HG02571 (cell line): Measurements from ENCODE around the gene ZSWIM7.

Experiments used
- ATAC-seq: cut with Tn5 transposase; IDR thresholded peaks from one replicate; pipeline ENCODE4 v1.9.1; 2021; ENCODE audit warnings: mild to moderate bottlenecking, moderate library complexity; ENCODE audit not compliant: unreplicated experiment

The ZSWIM7 gene, protein sequence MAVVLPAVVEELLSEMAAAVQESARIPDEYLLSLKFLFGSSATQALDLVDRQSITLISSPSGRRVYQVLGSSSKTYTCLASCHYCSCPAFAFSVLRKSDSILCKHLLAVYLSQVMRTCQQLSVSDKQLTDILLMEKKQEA

DNA sequence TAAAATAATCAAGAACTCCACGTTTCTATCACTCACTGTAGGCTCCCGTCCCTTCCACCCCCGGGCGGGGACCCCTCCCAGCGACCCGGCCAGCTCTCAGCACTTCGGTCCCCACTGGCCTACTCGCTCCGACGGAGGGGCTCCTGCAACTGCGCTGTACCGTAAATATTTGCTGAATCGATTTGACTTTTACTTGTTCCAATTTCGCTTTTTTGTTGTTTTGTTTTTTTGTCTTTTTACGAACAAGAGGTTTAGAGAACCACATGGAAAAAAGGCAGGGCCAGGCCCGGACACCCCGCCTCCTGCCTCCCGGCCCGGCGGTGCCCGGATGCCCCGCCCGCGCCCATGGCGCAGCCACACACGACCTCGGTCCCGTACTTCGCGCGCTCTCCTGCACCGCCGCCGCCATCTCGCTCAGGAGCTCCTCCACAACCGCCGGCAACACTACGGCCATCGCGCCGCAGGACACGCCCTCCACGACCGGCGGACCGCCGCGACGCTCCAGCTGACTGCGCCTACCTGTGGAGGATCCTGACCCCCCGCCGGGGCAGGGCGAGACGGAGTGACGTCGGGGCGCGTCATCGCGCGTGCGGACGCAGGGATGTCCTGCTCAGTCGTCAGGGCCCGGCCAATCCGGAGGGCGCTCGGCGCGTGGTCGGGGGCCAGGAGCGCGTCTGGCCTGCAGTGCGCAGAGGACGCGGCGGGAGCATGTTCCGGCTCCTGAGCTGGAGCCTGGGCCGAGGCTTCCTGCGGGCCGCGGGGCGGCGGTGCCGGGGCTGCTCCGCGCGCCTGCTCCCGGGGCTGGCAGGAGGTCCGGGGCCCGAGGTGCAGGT, at the start of gene ZSWIM7, which contains the start of gene TTC19:
Gene ZSWIM7 (minus strand): TSS at position 564 of the 833 bp plus-strand sequence. CDS start 110 bp downstream, at position 454.
Gene TTC19 (plus strand): TSS at position 684 of the 833 bp plus-strand sequence. CDS start 25 bp downstream, at position 709.
- peak; percentile 91 for ATAC-seq

DNA sequence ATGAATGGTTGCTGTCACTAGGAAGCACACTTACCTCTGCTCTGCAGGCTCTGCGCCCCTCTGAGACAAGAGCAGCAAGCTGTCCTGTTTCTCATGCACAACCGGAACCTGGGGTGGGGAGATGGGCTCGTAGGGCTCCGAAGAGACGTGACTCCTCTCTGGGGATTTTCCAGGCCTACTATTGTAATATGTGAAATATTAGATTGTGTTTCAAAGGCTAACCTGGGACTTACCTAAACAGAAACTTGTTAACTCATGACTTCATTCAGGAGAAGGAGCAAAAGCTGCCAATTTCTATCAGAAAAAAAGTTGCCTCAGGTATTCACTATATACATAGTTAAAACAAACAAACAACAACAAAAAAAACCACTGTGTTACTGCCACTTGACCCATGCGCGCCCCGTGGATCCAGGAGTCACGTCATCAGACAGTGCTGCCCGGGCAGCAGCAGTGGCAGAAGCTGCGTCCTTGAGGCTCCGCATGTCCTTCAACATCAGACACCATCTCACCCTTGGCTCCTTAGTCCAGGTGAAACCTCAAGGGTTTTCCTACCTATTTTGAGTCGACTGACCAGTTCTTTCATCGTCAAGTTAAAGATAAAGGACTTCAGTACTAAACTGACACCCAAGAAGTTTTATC, 49.4 kb upstream of the ZSWIM7 start:
- ATAC-seq, result no peak

DNA sequence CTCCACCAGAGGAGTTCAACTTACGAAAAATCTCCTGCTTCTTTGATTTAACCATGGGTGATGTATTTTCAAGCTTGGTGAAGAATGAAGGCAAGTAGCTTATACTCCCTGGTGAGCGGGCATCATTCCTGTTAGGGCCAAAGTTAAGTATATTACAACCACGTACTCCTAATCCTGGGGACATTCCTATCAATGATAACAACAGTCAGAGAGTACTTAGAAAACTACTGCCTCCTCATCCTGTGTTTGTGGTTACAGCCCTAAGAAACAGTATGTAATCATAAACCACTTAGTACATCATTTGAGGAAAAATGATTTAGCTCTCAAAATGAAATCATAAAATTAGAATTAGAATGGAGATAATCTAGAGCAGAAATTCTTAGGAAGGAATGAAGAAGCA, 47.5 kb upstream of the ZSWIM7 start:
- ATAC-seq, result no peak

DNA sequence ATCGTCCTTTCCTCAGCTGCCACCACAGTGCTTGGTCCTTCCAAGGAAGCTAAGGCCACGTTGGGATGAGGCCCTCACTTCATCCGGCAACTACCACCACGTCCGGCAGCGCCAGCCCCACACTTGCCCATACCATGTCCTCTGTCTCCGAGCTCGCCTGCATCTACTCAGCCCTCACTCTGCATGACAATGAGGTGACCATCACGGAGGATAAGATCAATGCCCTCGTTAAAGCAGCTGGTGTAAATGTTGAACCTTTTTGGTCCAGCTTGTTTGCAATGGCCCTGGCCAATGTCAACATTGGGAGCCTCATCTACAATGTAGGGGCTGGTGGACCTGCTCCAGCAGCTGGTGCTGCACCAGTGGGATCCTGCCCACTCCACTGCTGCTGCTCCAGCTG, 45.0 kb upstream of the ZSWIM7 start:
- ATAC-seq, result no peak

DNA sequence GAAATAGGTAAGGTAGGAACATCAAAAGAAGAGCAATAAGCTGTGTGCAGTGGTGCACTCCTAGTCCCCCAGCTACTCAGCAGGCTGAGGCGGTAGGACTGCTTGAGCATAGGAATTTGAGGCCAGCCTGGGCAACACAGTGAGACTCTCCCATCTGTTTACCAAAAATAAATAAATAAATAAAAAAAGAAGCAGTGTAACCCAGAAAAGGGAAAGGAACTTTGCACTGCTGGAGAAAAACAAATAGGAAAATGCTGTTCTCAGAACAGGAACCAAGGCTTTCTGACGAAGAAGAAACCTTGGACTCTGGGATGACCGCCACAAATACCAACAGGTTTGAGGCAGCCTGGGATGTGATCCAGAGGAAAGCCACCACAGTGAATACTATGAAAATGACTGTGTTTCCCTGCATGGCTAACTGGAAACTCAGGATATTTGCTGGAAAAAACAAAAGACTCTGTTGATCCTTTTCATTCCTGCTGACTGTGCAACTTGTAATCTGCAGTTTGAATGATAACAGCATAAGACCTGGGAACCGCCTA, 41.3 kb upstream of the ZSWIM7 start:
- ATAC-seq, result no peak

DNA sequence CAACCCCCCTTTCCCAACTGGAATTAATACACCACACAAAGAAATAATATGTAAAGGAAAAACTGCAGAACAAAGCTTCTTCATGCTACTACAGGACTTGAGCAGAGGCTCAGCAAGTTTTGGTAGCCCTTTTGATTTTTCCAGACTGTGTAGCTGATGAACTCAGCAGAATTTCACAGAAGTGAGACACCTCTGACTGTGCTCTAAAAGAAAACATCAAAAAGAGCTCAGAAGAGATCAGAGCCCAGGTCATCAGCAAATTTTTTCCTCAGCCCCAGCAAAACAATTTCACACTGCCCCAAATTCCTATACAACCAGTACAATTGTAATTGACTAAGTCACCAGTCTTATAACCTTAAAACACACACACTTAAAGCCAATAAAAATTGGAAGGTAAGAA, 38.1 kb upstream of the ZSWIM7 start:
- no peak for ATAC-seq

DNA sequence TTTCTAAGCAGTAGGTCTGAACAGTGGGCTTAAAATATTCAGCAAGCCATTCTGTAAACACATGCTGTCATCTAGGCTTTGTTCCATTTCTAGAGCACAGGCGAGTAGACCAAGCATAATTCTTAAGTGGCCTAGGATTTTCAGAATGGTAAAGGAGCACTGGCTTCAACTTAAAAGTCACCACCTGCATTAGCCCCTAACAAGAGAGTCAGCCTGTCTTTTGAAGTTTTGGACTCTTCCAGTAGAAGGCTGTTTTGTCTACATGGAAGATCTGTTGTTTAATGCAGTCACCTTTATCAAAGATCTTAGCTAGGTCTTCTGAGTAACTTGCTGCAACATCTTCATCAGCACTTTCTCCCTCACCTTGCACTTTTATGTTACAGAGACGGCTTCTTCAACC, 36.8 kb upstream of the ZSWIM7 start:
- no peak for ATAC-seq

DNA sequence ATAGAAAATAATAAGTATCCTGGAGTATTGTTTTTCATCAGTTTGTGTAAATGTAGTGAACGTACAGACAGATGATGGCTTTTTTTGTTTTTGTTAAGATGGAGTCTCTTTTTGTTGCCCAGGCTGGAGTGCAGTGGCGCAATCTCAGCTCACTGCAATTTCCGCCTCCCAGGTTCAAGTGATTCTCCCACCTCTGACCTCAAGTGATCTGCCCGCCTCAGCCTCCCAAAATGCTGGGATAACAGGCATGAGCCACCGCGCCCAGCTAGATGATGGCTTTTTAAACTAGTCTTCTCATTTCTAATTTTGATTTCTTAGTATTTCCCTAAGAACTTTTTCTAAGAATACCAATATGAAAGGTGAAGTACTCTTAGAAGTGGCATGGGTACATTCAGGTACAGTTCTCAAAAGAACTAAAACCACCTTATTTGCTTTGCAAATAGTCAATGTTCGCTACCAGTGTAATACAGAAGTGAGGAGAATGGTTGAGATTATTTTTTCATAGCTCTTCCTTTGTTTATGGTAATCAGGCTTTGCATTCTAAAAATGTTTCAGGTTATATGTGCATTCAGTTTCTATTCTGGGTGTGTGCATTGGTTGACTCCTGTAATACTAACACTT, 34.3 kb upstream of the ZSWIM7 start:
- ATAC-seq, result no peak

DNA sequence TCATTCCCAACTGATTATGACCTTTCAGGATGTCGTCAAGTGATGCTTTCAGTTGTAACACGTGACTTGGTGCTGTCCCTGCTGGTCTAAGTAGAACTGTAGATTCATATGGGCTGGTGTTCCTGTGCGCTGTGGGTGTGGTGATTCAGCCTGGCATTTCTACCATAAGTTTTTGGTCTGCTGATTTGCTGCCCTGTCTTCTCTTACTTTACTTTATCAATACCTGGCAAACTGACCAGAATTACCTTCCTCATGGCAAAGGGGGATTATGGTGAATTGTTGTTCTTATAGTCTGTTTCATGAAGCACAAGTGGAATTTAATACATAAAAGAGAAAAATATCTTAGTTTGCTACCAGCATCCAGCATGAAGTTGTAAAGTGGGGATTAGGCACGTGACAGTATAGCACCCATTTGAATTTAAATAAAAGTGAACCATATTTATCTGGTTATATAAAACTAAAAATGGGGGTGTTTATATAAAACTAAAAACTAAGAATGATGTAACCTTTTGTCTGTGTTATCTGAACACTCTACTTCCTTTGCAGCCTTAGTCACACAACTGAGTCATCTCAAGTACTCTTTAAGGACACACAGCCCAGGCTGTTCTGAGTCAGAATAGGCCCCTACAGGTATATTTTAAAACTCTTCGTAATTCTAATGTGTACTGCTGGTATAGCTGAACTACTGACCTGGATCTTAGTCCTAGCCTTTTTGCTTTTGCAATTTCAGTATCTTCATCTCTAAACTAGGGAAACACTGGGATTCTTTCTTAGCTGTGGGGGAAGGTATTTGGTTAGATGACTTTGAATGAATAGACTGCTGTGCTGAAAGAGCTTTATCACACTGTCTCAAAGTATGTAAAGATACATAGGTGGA, 28.4 kb upstream of the ZSWIM7 start:
- ATAC-seq, result no peak

DNA sequence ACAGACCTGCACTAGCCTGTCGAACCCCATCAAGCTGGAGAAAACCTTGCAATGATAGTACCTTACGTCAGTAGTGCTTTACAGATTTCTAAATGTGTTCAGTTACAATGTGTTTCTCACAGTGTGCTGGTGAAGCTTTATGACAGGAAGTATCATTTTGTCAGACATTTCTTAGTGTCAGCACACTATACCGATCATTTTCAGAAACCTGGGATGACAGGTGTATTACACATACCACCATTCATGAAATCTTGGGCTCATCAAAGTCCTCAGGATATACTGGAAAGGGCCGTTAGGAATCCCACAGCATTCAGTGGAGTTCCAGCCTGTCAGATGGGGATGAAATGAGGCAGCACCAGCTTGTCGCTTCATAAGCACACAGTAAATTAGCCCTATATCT, 27.4 kb upstream of the ZSWIM7 start:
- ATAC-seq, result no peak

DNA sequence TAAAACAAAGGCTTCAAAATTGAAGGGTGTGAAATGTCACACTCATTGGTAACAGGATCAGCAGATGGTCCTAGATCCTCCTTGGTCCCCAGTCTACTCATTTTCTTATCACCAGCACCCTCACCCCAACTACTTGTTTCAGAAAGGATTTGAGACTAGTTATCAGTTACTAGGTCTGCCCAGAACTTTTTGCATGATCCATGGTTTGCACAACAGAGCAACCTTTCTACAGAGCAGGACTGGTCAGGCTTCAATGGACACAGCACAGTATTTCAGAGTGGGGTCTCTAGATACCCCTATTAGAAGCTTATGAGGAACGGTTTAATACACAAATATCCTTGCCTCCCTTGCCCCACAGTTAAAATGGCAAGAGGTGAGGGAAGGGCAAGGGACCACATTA, 25.7 kb upstream of the ZSWIM7 start:
- ATAC-seq, result no peak

DNA sequence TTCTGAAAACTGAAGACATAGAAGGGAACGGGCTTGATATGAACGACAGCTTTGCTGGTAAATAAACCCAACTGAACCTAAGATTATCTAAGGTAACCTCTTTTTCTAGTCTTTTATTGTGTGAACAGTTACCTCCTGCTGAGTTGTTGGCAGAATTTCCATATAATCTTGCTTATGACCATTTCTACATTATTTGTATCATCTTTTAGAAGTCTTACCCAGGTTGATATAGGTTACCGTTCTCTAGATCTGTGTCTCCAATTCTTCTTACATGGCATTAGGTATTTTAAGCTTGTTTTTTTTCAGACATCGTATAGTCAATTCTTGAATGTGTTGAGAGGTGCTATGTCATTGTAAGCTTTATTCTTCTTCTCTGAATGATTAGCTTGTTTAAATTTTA, 24.4 kb upstream of the ZSWIM7 start:
- ATAC-seq, result no peak

DNA sequence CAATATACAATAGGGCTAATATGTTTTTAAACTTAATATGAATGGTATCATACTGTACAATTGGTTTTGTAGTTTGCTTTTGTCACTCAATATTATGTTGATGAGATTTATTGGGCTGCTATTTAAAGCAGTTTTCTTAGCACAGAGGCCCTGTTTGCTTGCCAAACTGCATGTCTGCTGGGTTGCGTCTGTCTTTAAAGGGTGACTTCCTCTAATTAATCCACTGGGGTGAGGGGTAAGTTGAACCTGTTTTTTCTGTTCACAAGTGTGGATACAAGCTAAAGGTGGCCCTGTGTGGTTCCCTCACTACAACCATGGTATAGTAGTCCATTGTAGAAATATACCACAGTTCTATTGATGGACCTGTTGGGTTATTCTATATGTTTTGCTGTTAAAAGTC, 19.8 kb upstream of the ZSWIM7 start:
- no peak for ATAC-seq

DNA sequence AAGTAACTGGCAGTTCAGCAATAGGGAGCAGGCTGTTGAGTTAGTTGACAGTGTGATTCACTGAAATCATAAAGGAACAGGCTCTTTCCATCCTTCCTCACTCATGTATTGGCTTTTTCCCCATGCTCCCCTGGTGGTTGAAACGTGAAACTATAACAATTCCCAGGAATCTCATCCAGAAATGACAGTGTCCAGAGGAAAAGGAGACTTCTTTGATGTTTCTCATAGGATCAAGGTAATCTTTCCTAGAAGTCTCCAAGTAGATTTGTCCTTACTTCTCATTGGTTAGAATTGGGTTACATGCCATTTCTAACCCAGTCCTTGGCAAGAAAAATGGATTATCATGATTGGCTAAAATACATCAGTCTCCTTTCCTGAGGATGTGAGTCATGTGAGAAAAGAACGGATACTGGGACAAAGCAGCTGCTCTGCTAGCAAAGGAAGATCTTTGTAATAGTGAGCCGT, 14.5 kb upstream of the ZSWIM7 start:
- ATAC-seq, result no peak

DNA sequence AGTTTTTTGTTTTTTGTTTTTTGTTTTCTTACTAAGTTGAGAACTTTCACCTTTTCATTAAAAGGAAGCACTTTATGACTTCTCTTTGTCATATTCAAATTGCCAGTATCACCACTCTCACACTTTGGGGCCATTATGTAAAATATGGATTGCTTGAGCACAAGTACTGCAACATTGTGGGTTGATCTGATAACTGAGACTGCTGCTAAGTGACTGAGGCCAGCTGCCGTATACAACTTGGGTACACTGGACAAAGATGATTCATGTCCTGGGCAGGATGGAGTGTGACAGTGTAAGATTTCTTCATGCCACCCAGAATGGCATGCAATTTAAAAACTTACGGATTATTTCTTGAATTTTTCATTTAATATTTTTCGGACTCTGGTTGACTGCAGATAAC, 7.9 kb upstream of the ZSWIM7 start:
- ATAC-seq, result no peak

DNA sequence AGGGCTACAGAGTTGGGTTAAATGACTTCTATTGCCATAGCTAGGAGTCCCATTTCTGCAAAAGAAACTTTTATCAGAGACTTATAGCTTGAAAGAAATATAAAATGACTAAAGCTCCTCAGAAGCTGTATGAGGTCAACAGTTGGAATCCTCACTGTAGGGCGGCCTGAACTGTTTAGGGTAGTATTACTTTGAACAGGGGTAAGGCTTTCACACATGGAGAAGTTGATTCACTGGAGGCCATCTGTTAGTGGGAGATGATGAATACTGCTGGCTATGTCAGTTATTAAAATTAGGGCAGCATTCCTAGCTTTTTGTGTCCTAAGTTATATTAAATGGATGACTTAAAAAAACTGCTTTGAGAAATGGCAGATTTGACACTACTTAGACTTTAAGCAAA, 6.1 kb upstream of the ZSWIM7 start:
- ATAC-seq, result no peak

DNA sequence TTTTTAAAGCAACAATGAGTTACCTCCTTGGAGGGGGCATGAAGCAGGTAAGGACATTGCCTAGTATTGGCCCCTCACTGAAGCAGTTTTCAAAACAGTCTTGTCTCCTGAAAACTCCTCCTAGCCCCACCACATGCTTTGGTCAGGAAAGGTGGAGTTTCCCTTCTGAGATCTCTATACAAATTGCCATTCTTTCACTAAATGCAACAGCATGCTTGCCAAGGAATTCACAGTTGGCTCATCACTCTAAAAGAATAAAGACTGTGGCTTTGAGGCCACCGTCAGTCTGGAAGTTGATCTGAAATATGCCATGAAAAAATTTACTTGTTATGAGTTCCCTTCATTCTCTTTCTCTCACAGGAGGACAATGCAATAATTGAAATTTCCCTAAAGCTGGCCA, 4.3 kb upstream of the ZSWIM7 start:
- no peak for ATAC-seq

DNA sequence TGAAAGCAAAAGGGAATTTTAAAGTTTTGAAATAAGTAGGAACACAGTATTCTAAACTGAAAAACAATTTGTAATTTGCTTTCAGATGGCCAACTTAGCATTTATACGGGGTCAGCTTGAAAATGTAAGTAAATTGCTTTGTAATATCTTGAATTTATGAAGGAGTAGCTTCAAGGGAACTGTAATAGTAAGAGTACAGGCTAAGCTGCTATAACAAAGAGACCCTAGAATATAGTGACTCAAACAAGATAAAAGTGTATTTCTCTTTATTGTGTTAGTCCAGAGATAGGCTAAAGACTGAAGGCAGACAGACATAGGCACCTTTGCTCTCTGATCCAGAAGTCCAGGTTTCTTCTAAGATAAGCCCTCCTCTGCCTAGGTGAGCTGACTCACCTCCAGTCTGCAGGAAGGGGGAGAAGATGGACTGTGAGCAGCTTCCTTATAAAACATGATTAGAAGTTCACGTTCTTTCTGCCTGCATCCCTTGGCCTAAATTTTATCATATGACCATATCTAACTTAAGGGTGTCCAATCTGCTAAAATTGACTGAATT, 3.3 kb upstream of the ZSWIM7 start:
- ATAC-seq, result no peak

DNA sequence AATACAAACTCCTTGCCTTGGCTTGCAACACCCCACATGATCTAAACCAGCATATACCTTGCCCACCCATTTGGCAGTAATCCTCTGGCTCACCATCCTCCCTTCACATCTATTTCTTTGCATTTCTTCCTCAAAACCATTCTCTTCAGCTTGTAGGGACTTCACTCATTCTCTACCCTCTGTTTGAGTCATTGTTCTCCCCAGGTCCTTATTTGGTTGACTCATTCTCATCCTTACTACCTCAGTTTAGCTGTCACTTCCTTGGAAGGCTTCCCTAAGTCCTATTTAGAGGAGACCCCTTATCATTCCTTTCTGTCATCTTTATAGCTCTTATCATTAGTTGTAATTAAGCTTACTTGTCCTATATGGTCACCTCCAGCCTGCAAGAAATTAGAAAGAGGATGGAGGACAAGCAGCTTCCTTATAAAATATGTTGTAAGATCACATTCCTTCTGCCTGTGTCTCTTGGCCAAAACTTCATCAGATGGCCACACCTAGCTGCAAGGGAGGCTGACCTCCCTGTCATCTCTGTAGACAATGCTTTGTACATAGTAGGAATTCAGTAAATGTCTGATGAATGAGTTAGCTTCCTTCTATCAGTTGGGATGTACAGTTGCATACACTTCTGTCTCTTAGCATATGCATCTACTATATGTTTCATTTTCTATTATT, 1.9 kb upstream of the ZSWIM7 start:
- ATAC-seq, result no peak
